Lower lobe of right lung (tissue), 2 donors: ENCODE measurements around the gene MIAT. TPM values are rescaled to one million over a fixed set of nuclear protein-coding genes. Genes with fewer than 3 reads are reported as not detected.
A peak's percentile ranks its signal among the peaks of the same experiment; 100 is the strongest.

ENCODE experiments used
- ATAC-seq, 2 donors: fragments of 200-7000 bp; cut with Tn5 transposase; one replicate each; pipeline ENCODE4 v1.9.1; 2020 to 2022; ENCODE audit warnings: mild to moderate bottlenecking in 2 of 2, moderate library complexity in 2 of 2
- DNase-seq: peaks from one replicate; pipeline ENCODE4 v3.0.0-alpha.2; 2020
- H3K27ac ChIP-seq: fragments of 200-600 bp; one replicate; pipeline ENCODE4 v1.8.0; 2022
- H3K27me3 ChIP-seq: fragments of 200-600 bp; one replicate; pipeline ENCODE4 v1.8.0; 2022; ENCODE audit warnings: low read depth
- H3K36me3 ChIP-seq: fragments of 200-600 bp; one replicate; pipeline ENCODE4 v1.8.0; 2022; ENCODE audit warnings: mild to moderate bottlenecking
- H3K4me1 ChIP-seq: fragments of 200-600 bp; one replicate; pipeline ENCODE4 v1.8.0; 2022
- H3K4me3 ChIP-seq: fragments of 200-600 bp; one replicate; pipeline ENCODE4 v1.8.0; 2022; ENCODE audit warnings: mild to moderate bottlenecking
- H3K9me3 ChIP-seq: fragments of 200-600 bp; one replicate; pipeline ENCODE4 v1.8.0; 2022
- CTCF ChIP-seq: fragments of 200-600 bp; IDR thresholded peaks from one replicate; pipeline ENCODE4 v1.8.0; 2022; ENCODE audit warnings: antibody characterized with exemption, mild to moderate bottlenecking
- intact Hi-C: fragments of 100-400 bp; cut with DNase I; formaldehyde crosslinking; loops from one replicate; pipeline ENCODE4 v1.11.0; 2022
- total RNA-seq: library from RNA; stranded (reverse); fragmentation: NEBNext Ultra II Directional; extraction: Animal tissue kit (Norgen Biotek cat#: 25700); gene quantifications from one replicate; pipeline ENCODE4 v1.2.1, GENCODE V29; 2021
- donor health status: DM: no; HTN: yes; CAD: no; lungs with severe emphysema.

Gene MIAT
- total RNA-seq, 1 donor from 2014 or later = 6.8 TPM

DNA sequence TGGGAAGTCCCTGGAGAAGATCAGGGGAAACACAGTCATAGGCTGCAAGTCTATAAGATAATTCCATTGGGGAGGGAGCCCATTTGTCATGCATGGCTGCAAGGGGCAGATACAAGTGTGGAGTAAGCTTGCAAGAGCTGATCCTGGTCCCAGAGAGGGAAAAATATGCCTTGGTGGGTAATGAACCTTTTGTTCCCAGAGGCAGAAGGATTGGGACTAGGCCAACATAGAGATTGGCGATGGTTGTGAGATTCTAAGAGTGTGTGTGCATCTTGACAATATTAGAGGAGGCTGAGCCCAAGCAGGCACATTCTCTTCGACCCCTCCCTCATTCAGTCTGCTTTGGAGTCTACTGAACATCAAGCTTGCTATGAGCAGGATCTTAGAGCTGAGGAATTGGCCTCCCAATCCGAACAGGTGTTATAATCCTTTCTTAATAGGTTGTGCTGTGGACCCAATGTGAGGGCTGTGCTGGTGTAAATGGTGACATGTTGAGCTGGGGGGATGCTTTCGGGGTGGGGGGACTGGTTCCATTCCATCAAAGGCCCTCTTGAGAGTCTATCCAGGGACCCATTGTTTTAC is 18.4 kb downstream of the MIAT start:
- DNase-seq (no peak), ATAC-seq (no peak)
- Histone ChIP-seq H3K4me3 (no peak overlapping the region), H3K27me3 (no peaks in the 10 kb centered on the region), H3K27ac (no peak overlapping the region), H3K4me1 (peaks cover 47% of the 10 kb centered on the region), H3K36me3 (no peaks in the 10 kb centered on the region), H3K9me3 (no peaks in the 10 kb centered on the region)
- intact Hi-C loops = no loop called here
- no peak for TF ChIP-seq CTCF

DNA sequence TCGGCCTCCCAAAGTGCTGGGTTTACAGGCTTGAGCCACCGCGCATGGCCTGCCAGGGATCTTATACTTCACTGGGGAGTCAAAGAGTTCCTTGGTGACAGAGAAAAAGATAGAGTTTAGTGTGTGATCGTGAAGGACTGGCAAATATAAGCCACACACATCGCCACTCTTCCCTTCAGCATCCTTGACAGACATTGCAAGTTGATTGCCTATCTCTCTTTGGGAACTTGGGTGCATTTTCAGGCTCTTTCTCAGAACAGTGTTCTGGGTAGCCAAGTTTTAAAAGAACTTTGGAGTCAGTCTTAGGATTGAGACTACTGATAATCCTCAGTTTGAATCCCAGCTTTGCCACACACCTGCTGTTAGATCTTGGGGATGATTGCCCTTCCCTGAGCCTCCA is 19.8 kb downstream of the MIAT start:
- H3K27me3 ChIP-seq = no peaks in the 10 kb centered on the region
- peaks cover 41% of the 10 kb centered on the region for H3K4me1 ChIP-seq
- TF ChIP-seq CTCF = no peak
- no peaks in the 10 kb centered on the region for H3K9me3 ChIP-seq
- H3K36me3 ChIP-seq = peaks cover 8% of the 10 kb centered on the region
- H3K4me3 ChIP-seq = no peak overlapping the region
- intact Hi-C loops = no loop called here
- H3K27ac ChIP-seq = no peak overlapping the region
- DNase-seq = no peak
- no peak for ATAC-seq

DNA sequence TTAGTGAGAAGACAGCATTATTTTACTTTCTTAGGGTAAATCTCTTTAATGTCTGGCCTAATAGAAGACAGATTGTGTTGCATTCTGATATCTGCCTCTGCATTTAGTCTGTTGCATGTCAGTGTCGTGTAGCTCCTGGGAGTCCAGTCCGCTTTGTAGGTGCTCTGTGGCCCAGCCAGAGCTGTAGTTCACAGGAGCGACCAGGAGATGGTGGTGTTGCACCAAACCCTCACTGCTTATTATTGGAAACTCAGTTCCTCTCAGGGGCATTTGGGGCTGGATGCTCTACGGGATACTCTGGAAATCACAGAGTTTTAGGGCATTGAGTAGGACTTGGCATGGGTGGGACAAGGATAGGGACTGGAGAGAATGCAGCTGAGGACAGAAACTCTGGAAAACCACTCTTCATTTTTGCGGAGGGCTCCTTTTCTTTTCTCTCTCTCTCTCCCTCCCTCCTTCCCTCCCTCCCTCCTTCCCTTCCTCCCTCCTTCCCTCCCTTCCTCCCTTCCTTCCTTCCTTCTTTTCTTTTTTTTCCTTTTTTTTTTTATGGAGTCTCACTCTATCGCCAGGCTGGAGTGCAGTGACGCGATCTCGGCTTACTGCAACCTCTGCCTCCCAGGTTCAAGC is 21.7 kb downstream of the MIAT start:
- intact Hi-C loops = no loop called here
- no peak overlapping the region for H3K4me3 ChIP-seq
- H3K4me1 ChIP-seq = peaks cover 32% of the 10 kb centered on the region
- no peaks in the 10 kb centered on the region for H3K27me3 ChIP-seq
- H3K9me3 ChIP-seq = no peaks in the 10 kb centered on the region
- ATAC-seq = peak; percentile 78 to 79
- peaks cover 8% of the 10 kb centered on the region for H3K36me3 ChIP-seq
- DNase-seq = peak; percentile 70
- TF ChIP-seq CTCF = peak; percentile 93
- H3K27ac ChIP-seq = no peak overlapping the region

DNA sequence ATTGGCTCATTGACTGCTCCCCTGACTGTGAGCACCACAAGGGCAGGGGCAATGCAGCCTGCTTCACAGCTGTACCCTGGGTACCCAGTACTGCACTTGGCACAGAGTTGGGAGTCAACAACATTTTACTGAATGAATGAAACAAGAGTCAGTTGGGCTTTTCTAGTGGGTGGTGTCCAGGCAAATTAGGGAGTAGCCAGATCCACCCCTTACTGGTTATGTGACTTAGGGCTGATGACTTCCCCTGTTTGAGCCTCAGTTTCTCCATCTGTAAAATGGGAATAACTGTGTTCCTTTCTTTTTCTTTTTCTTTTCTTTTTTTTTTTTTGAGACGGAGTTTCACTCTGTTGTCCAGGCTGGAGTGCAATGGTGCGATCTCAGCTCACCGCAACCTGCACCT is 23.1 kb downstream of the MIAT start:
- no peak for TF ChIP-seq CTCF
- H3K4me1 ChIP-seq = peaks cover 18% of the 10 kb centered on the region
- no peak for ATAC-seq
- no peak for DNase-seq
- H3K27ac ChIP-seq = no peak overlapping the region
- H3K27me3 ChIP-seq = no peaks in the 10 kb centered on the region
- H3K36me3 ChIP-seq = peaks cover 8% of the 10 kb centered on the region
- no peaks in the 10 kb centered on the region for H3K9me3 ChIP-seq
- intact Hi-C loops = no loop called here
- H3K4me3 ChIP-seq = no peak overlapping the region

DNA sequence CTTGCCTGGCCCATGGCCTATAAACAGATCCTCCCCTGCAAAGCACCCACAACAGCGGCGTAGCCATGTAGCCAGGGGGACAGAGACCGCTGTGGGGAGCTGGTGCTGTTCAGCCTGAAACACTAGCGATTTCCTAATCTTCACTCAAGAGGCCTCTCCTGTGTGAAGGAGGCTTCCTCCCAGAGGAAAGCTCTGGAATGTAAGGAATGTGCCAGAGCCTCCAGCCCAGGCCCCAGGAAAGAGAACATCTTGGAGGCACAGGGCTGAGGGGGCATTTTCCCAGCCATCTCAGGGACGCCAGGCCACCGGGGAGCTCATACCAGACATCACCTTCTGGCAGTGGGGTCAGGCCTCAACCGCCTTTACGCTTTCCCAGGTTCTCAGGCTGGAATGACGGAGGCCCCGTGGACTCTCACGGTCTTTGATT is 24.0 kb downstream of the MIAT start:
- Histone ChIP-seq H3K4me3 (no peak overlapping the region), H3K36me3 (peaks cover 8% of the 10 kb centered on the region), H3K9me3 (no peaks in the 10 kb centered on the region), H3K27me3 (no peaks in the 10 kb centered on the region), H3K27ac (peak overlapping the region; percentile 14), H3K4me1 (peaks cover 15% of the 10 kb centered on the region)
- ATAC-seq (peak; percentile 85 to 89), DNase-seq (peak; percentile 49)
- intact Hi-C loops = no loop called here
- TF ChIP-seq CTCF = no peak
